Effector CD8-positive, alpha-beta T cell (primary cell): Measurements from ENCODE around the gene LRP1B.

ENCODE experiments used
- DNase-seq: peaks from one replicate; lab custom pipeline; 2025; lab: John Stamatoyannopoulos, UW

The LRP1B gene

GRCh38 chr2:141957321-141957720 is 173.5 kb downstream of the LRP1B start:
- no peak for DNase-seq

GRCh38 chr2:141947396-141948114 is 183.3 kb downstream of the LRP1B start:
- no peak for DNase-seq

GRCh38 chr2:141946016-141946415 is 184.8 kb downstream of the LRP1B start:
- DNase-seq: no peak

DNA sequence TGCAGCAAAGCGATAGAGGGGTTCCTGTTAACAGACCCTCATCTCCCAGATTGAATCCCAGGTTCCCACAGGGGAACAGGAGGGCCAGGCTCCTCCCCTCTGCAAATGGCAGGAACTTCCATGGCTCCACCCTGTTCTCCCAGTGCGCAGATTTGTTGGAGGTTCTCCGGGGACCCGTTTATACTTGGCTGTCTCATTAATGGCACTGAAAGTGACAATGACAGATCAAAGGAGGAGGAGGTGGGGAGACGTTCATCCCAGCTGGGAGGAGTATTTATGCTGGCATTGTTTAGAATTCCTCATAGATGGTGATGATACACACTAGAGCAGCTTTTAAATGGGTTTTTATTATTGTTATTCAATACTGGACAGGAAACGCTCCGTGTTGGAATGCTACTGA is 186.9 kb downstream of the LRP1B start:
- DNase-seq: no peak

- DNase-seq: no peak
Measured at GRCh38 chr2:141942006-141942789, 188.6 kb downstream of the LRP1B start.

DNA sequence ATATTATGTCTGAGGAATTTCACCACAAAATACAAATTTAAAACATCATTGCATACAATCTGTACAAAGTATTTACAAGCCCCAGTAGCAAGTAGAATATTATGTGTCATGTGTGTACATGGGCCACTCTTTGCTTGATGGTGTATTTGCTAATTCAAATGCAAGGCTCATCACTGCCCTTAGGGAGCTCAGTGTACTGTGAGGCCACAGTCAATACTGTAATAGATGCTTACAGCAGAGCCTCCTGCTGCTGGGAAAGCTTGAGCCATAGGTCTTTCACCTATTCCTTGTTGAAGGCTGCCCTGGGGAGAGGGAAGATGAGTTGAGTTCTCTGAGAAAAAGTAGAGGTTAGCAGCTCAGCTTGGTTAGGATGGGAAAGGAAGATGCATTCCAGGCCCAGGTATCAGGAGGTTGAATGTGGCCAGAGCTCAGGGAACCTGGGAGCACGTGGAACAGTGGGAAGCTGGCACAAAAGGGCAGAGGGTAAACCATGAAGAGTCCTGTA is 189.6 kb downstream of the LRP1B start:
- DNase-seq: no peak

DNA sequence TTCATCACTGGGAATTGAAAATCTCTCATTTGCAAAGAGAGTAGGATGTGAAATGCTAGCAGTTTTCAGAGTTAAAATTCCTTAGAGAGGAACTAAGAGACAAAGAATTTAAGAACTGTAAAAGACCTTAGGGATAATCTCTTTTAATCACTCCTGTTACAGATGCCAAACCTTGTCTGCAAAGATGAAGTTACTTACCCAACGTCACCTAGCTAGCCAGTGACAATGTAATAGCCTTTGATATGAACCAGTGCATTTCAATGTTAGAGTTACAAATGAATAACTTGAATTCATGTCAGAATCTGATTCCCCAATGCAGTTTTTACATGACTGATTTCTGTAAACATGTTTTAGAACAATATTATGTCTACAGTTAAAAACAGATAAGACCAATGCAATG is 190.1 kb downstream of the LRP1B start:
- no peak for DNase-seq

DNA sequence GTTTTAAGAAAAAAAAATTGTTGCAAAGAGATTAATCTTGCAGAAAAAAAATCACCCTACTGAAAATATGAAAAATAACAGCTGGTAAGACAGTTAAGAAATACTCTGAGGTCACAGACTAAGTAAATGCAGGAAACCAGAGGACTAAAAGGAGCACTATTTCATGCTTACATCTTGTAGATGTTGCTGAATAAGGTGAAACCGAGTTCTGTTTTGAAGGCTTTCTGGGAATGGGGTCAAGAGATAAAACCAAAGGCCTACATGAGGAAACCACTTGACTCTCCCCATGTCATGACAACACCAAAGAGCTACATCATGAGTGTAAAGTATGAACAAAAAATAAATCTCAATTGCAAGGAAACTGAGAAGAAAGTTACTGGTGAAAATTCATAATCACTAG is 197.6 kb downstream of the LRP1B start:
- DNase-seq: no peak

GRCh38 chr2:141932261-141932660 is 198.6 kb downstream of the LRP1B start:
- no peak for DNase-seq

DNA sequence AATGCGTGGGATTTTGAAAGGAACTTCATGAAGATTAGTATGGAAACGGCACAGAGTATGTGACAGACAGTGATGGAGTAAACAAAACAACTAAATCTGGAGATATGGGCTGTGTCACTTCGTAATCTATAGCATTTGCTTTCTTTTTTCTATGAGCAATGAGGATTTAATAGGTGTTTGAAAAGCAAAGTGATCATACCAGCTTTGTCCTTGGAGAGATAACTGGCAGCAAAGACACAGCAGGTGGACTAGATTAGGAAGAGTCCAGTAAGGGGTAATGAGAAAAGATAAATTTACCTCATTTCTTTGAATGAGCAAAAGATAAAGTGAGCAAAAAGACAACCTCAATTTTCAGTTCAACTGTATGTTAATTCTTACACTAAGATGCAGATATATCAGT is 199.0 kb downstream of the LRP1B start:
- DNase-seq: no peak

DNA sequence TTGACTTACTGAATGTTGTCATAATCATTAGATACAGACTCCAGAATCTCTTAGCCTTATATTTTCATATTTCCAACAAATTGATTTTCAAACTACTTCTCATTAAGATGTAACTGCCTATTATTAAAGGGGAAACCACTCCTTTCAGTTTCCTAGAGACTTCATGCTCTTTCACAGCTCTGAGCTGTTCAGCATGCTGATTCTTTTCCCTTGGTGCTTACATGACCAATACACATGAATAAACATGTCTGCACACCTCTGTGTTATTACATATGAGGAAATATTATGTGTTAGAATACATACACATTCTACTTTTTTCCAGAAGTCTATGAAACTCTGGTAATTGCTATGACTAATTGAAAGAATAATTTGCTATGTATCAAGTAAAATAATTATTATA is 200.0 kb downstream of the LRP1B start:
- DNase-seq: no peak

DNA sequence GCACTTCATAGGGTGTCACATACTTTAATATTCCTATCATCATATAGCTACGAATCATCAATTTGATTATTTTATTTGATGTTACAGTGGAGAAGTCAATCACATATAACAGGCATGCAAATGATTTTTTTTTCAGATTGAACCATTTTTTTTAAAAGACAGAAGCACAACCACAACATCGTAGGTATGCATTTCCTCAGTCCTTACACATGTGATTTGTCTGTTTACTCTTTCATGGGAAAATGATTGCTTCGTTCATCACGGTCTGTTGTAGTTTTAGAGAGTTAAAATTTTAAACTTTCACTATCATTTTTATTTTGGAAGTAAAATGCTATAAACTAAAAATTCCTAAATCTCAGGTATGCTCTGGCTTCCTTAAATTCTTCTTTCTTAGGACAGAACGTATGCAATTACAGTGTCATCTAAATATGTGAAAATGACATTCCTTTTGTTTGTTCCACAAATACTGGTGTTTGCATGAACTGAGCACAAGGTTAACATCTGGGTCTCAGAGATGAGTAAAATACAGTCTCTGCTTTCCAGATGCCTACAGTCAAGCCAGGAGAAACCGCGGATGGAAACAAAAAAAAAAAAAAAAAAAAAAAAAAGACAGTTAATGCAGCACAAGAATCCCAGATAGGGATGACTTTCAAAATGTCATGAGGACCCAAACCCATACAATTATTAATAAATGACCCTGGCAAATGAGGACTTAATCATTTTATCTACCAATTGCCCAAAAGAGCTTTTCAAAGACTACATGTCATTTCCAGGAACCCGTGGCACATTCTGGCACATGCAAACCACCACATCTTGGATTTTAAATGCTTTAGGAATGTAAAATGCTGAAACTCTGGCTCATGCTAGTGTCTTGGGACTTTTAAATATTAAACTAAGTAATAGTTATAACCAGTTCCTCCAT is 201.2 kb downstream of the LRP1B start:
- no peak for DNase-seq

GRCh38 chr2:141928476-141928875 is 202.3 kb downstream of the LRP1B start:
- DNase-seq: no peak

DNA sequence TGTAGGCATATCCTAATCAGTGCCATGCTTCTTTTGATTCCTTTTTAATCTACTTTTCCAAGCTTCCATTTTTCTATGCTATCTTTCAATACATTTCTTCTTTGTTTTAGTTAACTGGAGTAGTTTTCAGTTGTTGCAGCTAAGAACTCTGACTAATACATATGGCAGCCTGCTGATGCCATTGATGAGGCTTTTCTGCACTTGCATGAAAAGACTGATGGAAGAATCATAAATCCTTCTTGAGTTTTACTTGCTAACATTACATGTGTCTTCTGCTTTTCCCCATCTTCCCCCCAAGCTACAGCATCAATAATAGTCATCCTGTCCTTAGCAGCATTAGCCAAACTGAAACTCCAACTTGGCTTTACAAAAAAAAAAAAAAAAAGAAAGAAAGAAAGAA is 203.3 kb downstream of the LRP1B start:
- no peak for DNase-seq

- no peak for DNase-seq
Measured at GRCh38 chr2:141925511-141925910, 205.3 kb downstream of the LRP1B start.

GRCh38 chr2:141923657-141924056 is 207.2 kb downstream of the LRP1B start:
- no peak for DNase-seq

GRCh38 chr2:141911485-141912066 is 219.2 kb downstream of the LRP1B start:
- DNase-seq: no peak

GRCh38 chr2:141906678-141907077 is 224.1 kb downstream of the LRP1B start:
- DNase-seq: no peak

DNA sequence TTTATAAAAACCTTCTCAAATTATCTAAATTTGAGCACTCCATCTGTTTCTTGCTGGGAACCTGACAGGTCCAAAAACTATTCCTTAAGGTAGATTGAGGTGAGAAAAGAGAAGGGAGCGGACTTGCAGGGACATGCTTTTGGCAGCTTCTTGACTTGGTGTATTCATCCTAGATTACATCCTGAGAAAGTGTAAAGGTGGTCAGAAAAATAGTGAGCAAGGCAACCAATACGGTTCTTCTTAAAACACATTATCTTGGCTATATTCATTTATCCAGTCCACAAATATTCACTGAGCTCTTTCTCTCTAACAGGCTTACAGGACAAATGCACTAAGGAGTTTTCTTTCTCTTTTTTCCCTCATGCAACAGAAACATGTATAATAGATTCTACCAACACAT is 230.0 kb downstream of the LRP1B start:
- no peak for DNase-seq

- DNase-seq: no peak
Measured at GRCh38 chr2:141899740-141900139, 231.1 kb downstream of the LRP1B start.

DNA sequence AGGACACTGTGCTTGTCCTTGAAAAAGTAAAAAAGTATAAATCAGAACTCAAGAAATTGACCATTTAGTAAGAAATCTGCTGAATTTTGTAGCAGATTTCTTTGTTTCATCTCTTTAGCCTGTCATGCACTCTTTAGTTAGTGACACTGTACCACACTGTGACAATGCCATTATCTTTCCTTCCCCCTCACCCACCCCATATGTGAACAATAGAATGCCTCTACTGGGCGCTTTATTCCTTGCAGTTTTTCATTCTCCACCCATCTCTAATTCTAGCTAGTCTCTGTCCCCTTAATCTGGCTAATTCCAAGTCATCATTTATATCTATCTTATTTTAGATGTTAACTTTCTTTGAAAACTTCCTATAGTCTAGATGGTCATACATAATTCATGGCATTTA is 241.0 kb downstream of the LRP1B start:
- DNase-seq: no peak
